AG20443 (cell line): ENCODE measurements around the gene GPX4.

Experiments
- DNase-seq: peaks from one replicate; pipeline ENCODE4 v3.0.0; 2012; ENCODE audit warnings: low spot score, mixed read lengths

GPX4 gene, protein sequence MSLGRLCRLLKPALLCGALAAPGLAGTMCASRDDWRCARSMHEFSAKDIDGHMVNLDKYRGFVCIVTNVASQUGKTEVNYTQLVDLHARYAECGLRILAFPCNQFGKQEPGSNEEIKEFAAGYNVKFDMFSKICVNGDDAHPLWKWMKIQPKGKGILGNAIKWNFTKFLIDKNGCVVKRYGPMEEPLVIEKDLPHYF

DNA sequence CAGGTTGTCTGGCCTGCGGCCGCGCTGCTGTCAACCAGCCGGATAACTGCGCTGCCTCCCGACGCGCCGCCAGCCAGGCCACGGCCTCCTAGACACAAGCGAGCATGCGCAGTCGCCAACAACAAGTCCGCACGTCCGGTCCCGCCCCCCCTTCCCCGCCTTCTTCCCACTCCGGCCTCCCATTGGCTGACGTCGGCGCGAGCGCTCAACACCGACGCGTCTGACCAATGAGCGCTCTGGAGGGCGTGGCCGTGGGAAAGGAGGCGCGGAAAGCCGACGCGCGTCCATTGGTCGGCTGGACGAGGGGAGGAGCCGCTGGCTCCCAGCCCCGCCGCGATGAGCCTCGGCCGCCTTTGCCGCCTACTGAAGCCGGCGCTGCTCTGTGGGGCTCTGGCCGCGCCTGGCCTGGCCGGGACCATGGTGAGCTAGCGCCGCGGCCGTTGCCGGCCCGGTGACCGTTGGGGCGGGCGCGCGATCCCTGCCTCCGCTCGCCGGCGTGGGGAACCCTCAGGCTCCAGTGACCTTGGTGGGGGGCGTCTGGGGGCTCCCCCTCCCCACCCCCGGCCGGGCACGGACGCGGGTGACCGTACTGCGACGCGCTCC is at the start of gene GPX4:
Gene GPX4 (plus strand): TSS at position 287 of the 603 bp plus-strand sequence. CDS start 50 bp downstream, at position 337.
- peak; percentile 96 for DNase-seq

DNA sequence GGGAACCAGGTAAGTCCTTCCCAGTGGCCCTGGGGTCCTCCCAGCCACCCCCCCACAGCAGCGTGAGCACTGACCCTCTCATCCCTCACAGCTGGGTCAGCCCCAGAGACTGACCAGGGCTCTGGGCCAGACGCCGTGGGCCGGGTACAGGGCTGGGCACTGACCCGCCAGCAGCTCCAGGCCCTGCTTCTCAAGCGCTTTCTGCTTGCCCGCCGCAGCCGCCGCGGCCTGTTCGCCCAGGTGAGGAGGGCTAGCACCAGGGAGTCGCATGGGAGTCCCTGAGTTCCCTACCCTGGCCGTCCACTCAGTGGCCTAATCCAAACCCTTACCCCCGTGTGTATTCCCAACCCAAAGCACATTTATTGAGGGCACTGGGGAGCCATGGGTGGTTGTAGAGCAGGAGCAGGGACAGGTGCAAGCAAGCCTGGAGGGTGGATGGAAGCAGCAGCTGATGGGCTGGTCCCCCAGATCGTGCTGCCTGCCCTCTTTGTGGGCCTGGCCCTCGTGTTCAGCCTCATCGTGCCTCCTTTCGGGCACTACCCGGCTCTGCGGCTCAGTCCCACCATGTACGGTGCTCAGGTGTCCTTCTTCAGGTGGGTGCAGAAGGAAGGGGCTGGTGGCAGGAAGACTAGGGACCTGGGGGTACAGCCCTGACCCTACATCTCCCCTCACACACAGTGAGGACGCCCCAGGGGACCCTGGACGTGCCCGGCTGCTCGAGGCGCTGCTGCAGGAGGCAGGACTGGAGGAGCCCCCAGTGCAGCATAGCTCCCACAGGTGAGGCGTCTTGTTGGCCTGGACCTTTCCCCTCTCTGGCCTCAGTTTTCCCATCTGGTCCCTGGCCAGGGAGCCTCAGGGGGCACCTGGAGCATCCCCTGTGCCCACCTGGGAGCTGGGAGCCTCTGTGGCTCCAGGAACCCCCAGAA is 49.4 kb upstream of the GPX4 start:
- DNase-seq = no peak

DNA sequence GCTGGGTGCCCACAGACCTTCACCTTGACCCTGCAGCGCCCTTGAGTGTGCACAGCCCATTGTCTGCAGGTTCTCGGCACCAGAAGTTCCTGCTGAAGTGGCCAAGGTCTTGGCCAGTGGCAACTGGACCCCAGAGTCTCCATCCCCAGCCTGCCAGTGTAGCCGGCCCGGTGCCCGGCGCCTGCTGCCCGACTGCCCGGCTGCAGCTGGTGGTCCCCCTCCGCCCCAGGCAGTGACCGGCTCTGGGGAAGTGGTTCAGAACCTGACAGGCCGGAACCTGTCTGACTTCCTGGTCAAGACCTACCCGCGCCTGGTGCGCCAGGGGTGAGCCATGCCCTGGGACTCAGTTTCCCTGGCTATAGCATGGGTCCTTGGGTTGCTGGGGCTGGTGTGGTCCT is 48.8 kb upstream of the GPX4 start:
- no peak for DNase-seq

DNA sequence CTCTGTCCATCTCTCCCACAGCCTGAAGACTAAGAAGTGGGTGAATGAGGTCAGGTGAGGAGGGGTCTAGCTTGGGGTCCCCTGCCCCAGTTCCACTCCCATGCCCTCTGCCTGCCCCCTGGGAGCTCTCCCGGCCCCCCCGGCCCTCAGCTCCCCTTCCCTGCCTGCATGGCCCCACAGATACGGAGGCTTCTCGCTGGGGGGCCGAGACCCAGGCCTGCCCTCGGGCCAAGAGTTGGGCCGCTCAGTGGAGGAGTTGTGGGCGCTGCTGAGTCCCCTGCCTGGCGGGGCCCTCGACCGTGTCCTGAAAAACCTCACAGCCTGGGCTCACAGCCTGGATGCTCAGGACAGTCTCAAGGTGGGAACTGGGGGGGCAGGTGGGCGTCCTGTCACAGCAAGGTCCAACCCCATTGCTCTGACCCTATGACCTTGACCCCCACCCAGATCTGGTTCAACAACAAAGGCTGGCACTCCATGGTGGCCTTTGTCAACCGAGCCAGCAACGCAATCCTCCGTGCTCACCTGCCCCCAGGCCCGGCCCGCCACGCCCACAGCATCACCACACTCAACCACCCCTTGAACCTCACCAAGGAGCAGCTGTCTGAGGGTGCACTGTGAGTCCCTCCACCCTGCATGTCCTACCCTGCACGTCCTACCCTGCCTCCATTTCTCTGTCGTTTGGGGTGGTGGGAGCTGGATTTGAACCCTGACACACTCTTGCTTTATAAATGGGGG is 47.7 kb upstream of the GPX4 start:
- no peak for DNase-seq

DNA sequence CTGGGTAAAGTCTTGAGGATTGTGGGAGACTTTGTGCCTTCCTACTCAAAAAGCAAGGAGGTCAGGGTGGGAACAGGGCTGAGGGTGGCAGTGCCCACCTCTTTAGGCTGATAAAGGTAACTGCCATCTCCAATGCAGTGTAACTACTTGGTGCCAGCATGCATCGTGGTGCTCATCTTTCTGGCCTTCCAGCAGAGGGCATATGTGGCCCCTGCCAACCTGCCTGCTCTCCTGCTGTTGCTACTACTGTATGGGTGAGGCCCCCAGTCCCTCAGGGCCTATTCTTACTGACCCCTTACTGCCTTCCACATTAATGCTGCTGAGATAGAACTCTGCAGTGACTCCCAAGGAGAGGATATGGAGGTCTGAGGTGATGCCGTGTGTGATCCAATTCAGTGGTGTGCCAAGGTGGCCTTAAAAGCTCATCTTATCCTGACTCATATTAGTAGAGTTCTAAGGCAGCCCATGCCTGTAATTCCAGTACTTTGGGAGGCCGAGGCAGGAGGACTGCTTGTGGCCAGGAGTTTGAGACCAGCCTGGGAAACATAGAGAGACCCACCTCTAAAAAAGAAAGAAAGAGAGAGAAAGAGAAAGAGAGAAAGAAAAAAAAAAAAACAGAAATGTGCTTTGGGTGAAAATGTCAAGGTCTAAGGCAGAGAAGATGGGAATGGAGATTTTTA is 46.5 kb upstream of the GPX4 start:
- no peak for DNase-seq

DNA sequence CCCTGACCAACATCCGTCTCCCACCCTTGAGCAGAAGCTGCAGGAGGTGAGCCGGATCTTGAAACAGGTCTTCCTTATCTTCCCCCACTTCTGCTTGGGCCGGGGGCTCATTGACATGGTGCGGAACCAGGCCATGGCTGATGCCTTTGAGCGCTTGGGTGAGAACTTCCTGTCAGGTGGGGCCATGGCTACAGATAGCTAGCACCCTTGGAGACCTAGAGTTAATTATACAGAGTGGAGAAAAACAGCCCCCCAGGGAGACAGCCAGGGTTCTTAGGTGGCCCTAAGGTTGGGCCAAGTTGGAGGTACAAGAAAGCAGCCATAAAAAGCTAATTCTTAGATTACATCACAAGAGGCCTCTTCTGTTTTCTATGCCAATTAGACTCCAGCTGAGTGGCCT is 45.7 kb upstream of the GPX4 start:
- no peak for DNase-seq

DNA sequence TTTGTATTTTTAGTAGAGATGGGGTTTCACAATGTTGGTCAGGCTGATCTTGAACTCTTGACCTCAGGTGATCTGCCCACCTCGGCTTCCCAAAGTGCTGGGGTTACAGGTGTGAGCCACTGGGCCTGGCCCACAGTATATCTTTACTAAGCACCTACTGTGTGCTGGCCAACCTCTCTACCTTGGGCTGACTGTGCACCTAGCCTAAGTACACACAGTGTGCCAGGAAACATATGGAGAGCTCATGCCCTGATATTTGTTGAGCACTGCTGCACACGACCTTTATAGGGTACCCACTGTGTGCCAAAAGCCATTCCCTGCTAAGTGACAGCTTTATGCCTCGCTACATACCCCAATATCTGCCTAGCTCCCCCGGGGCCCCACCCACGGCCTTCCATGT is 43.1 kb upstream of the GPX4 start:
- DNase-seq = no peak

DNA sequence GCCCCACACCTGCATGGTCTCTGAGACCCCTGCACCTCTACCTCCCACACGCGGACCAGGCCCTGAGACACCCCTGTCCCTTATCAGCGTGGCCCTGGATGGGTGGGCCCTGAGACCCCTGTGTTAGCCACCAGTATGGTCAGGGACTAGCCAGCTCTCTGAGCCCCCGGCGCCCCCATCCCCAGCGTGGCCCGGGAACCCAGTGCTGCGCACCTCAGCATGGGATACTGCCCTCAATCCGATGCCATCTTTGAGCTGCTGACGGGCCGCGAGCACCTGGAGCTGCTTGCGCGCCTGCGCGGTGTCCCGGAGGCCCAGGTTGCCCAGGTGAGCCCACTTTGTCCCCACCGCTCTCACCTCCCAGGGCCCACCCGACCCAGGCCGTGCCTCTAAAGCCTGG is 41.8 kb upstream of the GPX4 start:
- no peak for DNase-seq

DNA sequence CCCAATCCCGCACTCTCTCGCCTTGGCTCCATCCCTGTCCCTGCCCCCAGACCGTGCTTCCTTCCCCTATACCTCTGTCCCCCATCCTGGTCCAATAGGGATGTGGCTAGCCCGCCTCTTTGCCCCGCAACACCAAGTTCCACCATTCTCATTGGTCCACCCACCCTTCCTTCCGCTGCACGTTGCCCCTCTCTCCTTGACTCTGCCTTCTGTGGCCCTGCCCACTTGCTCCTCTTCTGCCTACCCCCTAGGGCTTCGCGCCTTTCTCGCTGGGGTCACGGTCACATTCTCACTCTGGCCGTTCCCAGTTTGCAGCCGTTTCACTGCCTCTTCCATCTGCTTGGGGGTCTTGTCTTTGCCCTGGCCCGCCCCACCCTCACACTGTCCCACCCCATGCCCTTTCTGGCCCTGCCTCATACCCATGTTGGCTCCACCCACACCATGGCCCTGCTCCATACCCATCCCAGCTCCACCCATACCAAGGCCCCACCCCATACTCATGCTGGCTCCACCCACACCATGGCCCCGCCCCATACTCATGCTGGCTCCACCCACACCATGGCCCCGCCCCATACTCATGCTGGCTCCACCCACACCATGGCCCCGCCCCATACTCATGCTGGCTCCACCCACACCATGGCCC is 41.3 kb upstream of the GPX4 start:
- no peak for DNase-seq

DNA sequence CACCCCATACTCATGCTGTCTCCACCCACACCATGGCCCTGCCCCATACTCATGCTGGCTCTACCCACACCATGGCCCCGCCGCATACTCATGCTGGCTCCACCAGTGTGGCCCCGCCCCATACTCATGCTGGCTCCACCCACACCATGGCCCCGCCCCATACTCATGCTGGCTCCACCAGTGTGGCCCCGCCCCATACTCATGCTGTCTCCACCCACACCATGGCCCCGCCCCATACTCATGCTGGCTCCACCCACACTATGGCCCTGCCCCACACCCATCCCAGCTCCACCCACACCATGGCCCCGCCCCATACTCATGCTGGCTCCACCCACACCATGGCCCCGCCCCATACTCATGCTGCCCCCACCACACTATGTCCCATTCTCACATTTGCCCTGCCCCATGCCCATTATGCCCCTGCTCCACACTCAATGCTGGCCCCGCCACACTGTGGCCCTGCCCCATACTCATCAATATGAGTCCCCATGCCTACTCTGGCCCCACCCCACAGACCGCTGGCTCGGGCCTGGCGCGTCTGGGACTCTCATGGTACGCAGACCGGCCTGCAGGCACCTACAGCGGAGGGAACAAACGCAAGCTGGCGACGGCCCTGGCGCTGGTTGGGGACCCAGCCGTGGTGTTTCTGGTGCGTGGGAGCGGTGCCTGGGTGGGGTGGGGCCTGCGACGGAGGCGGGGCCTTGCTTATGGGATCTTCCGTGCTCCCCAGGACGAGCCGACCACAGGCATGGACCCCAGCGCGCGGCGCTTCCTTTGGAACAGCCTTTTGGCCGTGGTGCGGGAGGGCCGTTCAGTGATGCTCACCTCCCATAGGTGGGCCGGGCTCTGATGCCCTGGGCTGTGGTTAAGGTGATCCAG is 40.5 kb upstream of the GPX4 start:
- DNase-seq = no peak

DNA sequence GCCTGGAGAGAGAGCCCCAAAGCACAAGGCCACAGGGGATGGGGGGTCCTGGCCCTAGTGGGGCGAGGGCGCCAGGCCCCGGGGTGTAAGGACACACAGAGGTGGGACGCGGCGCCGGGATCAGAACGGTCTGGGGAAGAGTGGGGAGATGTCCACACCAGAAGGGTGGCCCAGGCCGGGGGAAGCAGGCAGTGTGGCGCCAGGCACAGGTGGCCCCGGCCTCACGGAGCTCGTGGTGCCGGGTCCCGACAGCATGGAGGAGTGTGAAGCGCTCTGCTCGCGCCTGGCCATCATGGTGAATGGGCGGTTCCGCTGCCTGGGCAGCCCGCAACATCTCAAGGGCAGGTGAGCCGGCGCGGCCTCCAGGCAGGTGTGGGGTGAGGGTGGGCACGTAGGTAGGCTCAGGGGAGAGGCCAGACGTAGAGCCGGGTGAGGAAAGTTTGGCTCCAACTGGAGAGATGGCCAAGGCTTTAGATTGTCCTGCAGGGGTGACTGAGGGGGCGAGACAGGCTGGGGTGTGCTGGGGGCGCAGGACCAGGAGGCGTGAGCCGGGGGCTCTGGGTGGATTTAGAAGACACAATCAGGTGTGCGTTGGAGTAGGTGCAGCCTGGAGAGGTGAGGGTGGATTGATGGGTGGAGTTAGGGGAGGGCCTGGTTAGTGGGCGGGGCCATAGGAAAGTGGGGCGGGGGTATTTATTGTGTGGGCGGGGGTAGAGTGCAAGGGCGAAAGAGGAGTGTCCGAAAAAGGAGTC is 39.7 kb upstream of the GPX4 start:
- no peak for DNase-seq

DNA sequence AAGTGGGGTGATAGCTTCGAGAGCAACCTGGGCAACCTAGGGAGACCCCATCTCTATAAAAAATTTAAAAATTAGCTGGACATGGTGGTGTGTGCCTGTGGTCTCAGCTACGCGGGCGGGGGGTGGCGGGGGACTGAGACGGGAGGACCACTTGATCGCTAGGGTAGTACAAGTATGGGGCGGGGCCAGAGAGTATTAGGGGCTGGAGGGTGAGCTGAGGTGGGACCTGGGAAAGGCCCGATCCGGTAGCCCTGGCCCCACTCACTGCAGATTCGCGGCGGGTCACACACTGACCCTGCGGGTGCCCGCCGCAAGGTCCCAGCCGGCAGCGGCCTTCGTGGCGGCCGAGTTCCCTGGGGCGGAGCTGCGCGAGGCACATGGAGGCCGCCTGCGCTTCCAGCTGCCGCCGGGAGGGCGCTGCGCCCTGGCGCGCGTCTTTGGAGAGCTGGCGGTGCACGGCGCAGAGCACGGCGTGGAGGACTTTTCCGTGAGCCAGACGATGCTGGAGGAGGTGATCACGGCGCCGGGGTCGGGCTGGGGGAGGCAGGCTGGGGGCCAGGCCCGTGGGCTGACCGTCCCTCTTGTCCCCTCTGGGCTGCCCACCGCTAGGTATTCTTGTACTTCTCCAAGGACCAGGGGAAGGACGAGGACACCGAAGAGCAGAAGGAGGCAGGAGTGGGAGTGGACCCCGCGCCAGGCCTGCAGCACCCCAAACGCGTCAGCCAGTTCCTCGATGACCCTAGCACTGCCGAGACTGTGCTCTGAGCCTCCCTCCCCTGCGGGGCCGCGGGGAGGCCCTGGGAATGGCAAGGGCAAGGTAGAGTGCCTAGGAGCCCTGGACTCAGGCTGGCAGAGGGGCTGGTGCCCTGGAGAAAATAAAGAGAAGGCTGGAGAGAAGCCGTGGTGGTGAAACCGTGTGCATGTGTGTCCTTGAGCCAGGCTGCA is 38.9 kb upstream of the GPX4 start:
- peak; percentile 91 for DNase-seq

DNA sequence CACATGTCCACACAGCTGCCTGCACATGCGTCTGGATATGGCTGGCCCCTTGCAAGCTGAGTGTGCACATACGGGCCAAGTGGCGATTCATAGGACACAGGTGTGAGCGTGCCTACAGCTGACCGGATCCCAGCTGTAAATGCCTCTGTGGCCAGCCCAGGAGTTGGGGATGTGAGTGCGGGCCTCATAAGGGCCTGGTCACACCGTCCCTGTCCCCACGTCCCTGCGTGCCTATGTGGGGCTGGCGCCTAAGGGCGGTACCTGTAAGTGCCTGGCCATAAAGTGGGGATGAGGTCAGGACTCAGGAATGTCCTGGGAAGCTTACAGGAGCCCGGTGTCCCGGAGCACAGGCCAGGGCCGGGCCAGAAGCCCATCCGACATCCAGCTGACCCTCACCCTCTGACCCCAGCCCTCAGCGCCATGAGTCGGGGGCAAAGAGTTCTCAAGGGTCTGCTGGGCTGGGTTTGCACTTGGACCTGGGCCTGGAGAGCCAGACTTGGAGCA is 38.1 kb upstream of the GPX4 start:
- no peak for DNase-seq

DNA sequence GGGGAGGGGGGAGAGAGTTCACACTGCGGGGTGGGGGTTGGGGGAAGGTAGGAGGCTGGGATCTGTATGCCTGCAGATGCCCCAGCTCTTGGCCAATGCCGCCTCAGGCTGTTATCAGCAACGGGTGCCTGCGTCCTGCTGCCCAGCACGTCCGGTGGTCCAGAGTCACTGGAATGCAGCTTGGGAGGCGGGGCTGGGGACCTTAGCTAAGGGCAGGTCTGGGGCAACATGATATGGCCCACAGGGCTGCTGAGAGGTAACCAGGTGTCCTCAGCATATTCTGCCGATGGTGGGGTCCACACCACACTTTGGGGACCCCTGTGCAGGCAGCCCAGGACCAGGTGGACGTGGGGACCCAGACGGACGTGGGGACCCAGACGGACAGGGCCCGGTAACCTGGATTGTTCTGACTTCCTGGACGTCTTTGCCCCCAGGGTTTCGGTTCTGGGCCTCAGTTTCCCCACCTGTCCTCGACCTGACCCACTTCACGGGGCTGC is 37.5 kb upstream of the GPX4 start:
- no peak for DNase-seq

DNA sequence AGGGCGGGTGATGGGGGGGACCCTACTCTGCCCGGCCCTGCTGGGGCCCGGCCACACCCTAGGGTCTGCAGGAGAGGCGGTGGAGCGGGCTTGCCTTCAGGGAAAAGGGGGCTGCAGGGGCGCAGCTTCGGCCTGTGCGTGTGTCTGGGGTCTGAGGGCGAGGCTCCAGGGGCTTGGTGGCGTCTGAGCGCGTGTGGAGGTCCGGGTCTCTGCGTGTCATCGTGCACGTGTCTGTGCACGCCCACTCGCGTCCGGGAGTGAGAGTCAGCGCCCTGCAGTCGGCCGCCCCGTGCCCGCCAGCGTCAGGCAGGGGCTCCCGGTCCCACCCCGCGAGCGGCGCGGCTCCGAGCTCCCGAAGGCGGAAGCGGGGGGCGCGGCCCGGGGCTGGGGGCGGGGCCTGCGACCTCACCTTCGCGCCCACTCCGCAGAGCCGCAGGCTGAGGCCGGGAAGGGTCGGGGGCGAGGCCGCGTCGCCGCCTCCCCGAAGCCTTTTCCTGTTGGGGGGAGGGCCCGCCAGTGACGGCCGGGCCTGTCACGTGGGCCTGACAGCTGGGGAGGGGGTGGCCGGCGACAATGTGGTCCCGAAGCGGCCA is 37.0 kb upstream of the GPX4 start, which contains the start of gene ARHGAP45:
Gene ARHGAP45 (plus strand): TSS at position 420 of the 593 bp plus-strand sequence. CDS start 239 bp downstream, outside the sequence.
- DNase-seq = peak; percentile 46

DNA sequence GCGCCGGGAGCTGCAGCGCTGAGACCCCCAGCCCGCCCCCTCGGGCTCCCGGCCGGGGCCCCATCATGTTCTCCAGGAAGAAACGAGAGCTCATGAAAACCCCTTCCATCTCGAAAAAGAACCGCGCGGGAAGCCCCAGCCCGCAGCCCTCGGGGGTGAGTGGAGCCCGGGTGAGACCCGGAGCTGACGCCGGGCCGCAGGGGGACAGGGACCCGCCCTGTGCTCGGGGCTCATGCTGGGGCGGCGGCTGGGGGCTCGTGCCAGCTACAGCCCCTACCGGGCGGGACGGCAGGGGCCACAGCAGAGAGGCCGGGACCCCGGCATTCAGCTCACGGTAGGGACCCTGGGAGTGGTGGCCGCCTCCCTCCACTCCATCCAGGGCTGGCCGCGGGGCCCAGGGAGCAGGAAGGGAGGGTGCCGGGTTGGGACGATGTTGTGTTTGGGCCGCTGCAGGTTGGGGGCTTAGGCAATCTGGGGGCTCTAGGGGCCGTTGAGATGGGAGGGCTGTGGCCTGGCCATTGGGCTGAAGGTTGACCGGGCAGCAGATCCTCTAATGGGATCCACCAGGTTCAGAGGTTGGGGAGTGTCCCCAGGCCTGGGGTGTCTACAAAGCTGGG is 36.3 kb upstream of the GPX4 start:
- DNase-seq = no peak
